Stimulated activated CD4-positive, alpha-beta T cell treated with anti-CD3 and anti-CD28 coated beads, Interleukin-2, amount 100 ng/mL, for 48 hours (primary cell): ENCODE results near the gene SPINK9.

Source experiments
- DNase-seq, 2 donors: peaks; one replicate each; pipeline ENCODE4 v3.0.0-alpha.2; 2020

Gene SPINK9

GRCh38 chr5:148335259-148335658, at the start of gene SPINK9:
Gene SPINK9, plus strand, starts transcription at chr5:148335559. Its CDS starts 55 bp downstream, at chr5:148335614.
- DNase-seq, result no peak

DNA sequence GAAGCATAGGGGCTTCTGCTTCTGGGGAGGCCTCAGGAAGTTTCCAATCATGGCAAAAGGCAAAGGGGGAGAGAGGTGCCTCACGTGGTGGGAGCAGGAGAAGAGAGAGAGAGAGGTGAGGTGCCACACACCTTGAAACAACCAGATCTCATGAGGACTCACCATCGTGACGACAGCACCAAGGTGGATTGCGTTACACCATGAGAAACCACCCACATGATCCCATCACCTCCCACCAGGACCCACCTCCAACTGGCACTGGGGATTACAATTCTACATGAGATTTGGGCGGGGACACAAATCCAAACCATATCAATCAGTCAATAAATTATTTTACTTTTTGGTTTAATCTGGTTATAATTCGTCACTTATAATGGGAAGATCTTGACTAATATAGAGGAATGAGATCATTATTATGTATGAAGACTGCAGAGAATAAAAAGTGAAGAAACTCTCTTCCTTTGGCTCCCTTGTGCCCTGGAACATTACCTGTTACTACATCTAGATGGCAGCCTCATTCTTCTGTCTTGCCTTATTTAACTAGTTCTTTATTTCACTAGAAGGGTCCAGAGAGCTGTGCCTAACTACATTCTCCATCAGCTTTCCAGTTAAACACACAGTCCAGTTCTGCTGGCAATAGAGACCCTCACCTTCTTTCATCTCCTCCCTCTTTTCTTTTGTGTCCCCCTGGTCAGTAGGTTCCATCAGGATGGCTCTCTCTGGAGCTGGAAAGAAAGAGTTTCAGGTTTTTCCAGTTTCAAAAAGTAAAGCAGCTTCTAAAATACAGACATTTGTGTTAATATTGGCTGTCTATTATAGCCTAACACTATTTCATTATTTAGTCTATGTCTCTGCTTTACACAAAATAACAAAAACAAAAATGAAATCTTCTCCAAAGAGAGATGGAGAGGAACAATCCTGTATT, 44.8 kb upstream of the SPINK9 start:
- no peak for DNase-seq

DNA sequence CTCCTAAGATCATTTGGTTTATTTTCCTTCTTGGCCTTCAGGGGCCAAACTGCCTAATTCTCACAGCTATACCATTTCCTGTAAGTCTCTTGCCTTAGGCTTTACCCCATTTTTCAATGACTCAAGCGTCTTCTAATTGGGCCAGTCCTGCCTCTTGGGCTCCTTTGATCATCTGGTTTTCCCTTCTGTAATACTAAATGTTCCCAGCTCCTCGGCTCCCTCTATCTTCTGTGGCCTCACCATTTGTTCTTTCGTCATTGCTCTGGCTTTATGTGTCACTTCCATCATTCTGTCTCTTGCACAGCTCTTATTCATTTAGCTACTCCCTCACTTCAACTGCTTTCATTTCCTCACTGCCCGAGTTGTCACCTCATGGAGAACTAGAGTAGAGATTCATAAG, 37.6 kb upstream of the SPINK9 start:
- no peak for DNase-seq

- DNase-seq, result no peak
Measured at GRCh38 chr5:148306446-148306845, 28.9 kb upstream of the SPINK9 start.

- no peak for DNase-seq
Measured at GRCh38 chr5:148309019-148309418, 26.3 kb upstream of the SPINK9 start.

- no peak for DNase-seq
Measured at GRCh38 chr5:148309746-148310145, 25.6 kb upstream of the SPINK9 start.

DNA sequence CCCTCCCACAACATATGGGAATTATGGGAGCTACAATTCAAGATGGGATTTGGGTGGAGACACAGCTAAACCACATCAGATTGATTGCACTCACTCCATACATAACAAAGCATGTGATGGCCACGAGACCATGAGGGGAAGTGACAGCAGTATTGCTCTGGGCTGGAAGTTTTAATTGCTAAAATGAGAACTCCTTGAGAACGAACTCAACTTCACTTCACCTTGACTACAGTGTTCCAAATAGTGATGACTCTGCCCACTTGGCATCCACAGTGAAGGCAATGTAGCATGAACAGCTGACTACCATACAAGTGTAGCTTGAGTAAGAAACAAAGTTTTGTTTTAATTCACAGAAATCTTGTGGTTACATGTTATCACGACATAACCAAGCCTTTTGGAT, 23.9 kb upstream of the SPINK9 start:
- no peak for DNase-seq

DNA sequence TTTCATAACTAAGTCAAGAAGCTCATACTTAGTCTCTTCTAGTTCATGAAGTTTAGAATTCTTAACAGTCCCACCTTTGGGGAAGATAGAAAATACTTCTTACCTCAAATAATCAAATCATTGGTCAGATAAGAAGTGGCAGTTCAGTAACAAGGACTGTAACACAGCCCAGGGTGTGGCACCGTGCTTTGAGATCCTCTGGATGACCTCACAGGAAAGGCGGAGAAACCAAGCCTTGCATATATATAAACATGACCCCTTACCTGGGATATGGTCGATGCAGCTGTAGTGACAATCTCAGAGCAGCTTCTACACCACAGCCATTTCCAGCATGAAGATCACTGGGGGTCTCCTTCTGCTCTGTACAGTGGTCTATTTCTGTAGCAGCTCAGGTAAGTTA, 23.2 kb upstream of the SPINK9 start, which contains the start of gene SPINK7:
SPINK7 (plus strand) TSS at position 271 of the 400 bp plus-strand sequence; CDS start at position 332, 61 bp downstream.
- no peak for DNase-seq

DNA sequence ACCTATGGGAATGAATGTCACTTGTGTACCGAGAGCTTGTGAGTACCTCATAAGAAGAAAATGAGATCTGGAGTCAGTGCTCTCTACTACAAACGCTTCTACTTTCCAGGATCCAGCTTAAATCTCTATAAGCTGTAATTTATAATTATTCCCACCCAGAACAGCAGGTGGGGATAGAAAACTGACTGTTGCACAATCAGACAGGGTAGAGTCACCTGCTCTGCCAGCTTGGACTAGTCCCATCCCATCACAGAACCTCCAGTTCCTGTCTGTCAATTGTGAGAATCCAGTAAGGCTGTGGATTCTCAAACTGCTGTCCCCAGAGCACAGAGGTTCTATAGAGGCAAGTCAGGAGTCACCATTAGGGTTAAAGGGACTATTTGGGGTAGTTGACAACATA, 21.2 kb upstream of the SPINK9 start:
- DNase-seq, result no peak

GRCh38 chr5:148314731-148315130, 20.6 kb upstream of the SPINK9 start:
- no peak for DNase-seq

- DNase-seq, result peak in 1 of 2 donors; percentile 3
Measured at GRCh38 chr5:148320011-148320963, 15.1 kb upstream of the SPINK9 start.

- DNase-seq, result no peak
Measured at GRCh38 chr5:148333262-148333849, 2.0 kb upstream of the SPINK9 start.

- no peak for DNase-seq
Measured at GRCh38 chr5:148336704-148337435, 1.5 kb downstream of the SPINK9 start.

DNA sequence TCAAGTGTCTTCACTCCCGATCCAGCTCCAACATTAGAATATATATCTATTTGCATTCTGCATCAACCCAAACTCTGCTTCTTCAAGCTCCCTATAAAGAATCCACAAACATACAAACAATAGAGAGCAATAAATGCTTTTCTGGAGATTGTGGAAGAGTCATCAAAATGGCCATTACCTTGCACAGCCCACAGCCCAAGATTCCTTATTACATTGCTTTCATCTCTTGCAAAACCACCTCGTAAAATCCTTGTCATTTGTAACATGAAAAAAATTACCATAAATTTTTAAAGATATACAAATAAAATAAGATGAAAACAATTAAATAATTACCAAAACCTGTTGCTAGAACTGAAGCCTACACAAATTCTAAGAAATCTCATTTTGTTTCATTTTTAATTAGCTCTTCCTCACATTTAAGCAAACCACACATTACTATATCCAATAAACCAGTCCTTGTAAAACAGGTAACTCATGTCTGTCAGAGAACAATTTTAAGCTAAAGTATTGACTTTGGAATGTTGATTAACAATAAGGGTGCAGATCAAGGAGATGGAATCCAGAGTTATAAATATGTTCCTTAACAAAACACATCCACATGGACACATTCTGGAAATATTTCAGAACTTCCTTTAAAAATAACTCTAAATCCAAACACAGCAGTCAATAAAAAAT, 7.1 kb downstream of the SPINK9 start:
- no peak for DNase-seq

DNA sequence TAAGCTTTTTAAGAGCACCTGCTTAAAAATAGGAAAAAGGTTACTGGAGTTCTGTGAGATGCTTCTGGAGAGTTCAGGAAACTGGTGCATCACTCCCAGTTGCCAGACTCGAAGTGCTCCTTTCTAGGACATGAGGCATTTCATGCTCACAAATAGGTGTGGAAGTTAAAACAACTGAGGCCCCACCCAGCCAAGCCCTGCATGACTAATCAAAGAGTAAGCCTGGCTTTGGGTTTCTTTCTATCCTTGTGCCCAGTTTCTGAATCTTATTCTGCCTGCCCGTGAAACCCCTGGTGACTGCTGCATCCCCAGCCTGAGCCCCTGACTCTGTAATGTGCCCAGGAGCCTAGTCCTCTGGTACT, 7.7 kb downstream of the SPINK9 start:
- no peak for DNase-seq

DNA sequence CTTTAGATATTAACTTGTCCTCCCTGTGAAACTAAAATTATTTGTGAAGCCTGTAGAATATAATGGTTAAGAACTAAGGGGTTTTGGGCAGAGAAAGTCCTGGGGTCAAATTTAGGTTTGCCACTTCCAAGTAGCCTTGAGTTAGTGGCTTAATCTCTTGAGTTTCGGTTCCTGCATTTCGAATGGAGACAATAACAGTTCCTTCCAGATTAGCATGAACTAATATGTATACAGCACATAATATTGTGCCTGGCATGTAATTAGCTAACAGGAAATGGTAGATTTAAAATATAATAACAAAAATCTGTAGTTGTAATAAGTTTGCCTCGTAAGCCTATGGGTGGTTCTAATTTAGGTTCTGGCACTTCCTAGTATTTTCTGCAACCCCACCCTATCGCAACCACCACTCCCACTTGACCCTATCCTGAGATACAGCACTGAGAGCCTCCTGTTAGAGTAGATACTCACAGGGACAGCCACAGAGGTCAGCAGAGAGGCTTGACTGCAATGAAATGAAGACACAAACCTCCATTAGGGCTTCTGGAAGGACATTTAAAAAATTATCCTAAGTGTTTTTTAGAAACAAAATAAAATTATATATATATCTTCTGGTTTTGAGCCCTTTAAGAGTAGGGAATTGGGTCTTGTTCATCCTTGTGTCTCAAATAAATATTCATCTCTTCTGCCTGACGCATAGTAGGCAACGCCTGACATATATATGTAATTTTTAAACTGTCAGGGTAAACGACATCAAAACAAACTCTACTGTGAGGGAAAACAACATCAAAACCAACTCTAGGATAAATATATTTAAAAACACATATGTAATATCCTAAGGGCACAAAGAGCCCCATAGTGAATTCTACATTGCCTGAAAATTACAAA, 8.5 kb downstream of the SPINK9 start:
- no peak for DNase-seq

GRCh38 chr5:148347706-148348105, 12.3 kb downstream of the SPINK9 start:
- no peak for DNase-seq

- no peak for DNase-seq
Measured at GRCh38 chr5:148352696-148353095, 17.3 kb downstream of the SPINK9 start.

DNA sequence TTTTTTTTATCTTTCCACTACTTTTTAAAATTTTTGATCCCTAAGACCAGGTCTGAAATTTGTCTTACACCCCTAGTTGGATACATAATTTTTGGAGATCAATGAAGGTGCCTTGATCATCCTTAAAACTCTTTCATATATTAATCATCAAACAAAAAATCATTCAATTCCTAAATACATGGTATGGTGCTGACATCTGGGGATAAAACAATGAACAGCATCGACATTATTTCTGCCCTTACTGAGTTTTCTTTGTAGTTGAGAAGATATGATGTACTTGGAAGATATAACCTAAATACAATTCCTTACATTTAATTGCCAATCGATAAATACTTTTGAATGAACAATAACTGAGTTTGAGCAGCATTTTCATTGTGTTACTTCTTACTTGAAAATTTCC, 18.3 kb downstream of the SPINK9 start:
- DNase-seq, result no peak

- DNase-seq, result no peak
Measured at GRCh38 chr5:148364343-148364742, 29.0 kb downstream of the SPINK9 start.

- no peak for DNase-seq
Measured at GRCh38 chr5:148368299-148368698, 32.9 kb downstream of the SPINK9 start.
